K562 (cell line): ENCODE results near the gene TULP4. TPM values are rescaled to one million over a fixed set of nuclear protein-coding genes. Genes with fewer than 3 reads are reported as not detected.

Source experiments
- ATAC-seq: fragments of 200-7000 bp; cut with Tn5 transposase; 3 replicates; pipeline ENCODE4 v1.9.1; 2020; ENCODE audit warnings: moderate library complexity
- BruUV-seq: library from RNA; stranded (reverse); fragments of 400-500 nt; replicated peaks from 2 replicates; lab custom pipeline; 2021; lab: Mats Ljungman, UMichigan
- CTCF ChIA-PET: fragments of 300-600 bp; formaldehyde crosslinking; extraction: SDS; loops from one replicate; lab custom pipeline; 2021; ENCODE audit warnings: low intra/inter-chr PET ratio; lab: Yijun Ruan, JAX
- POLR2A ChIA-PET: fragments of 300-600, 350-650 bp; sonication (Branson Sonifier 250); formaldehyde crosslinking; extraction: SDS; loops from one replicate; lab custom pipeline; 2021; ENCODE audit warnings: antibody characterized with exemption, inconsistent platforms; lab: Yijun Ruan, JAX
- DNase-seq, 4 experiments: peaks; one replicate each; pipeline versions ENCODE4 v3.0.0 to v3.0.0-alpha.2; 2011 to 2018; ENCODE audit warnings: low spot score in 3 of 4, mixed read lengths in 3 of 4; ENCODE audit errors: extremely low read depth in 1 of 4
- FAIRE-seq: peaks from 2 replicates; lab custom pipeline; 2011; peaks lifted over from hg19 to GRCh38; lab: Jason Lieb, UNC
- H2AFZ ChIP-seq: 2 replicates; pipeline ENCODE4 v1.6.0; 2011; ENCODE audit warnings: low read depth, low read length, control low read depth, inconsistent platforms
- H3K27ac ChIP-seq: fragments of 200-600 bp; 3 replicates; pipeline ENCODE4 v1.8.0; 2011; ENCODE audit warnings: low read depth, mild to moderate bottlenecking, control low read depth, inconsistent platforms, low read length, moderate library complexity, mixed read lengths; ENCODE audit errors: extremely low read depth
- H3K27me3 ChIP-seq, 2 experiments: fragments of 300-600 bp in 1 of 2; 2 replicates in 1 of 2; 3 replicates in 1 of 2; pipeline versions ENCODE4 v1.6.0 to v1.8.0; 2011; ENCODE audit warnings: inconsistent platforms in 2 of 2, low read length in 2 of 2, mild to moderate bottlenecking in 1 of 2, mixed read lengths in 1 of 2, moderate library complexity in 1 of 2; ENCODE audit not compliant: control insufficient read depth in 2 of 2, insufficient read depth in 2 of 2
- H3K36me3 ChIP-seq: fragments of 300-600 bp; 3 replicates; pipeline ENCODE4 v1.8.0; 2011; ENCODE audit warnings: mild to moderate bottlenecking, low read length, inconsistent platforms; ENCODE audit not compliant: control insufficient read depth, insufficient read depth
- H3K4me1 ChIP-seq, 2 experiments: fragments of 200-600 bp in 1 of 2; replicated peaks in 1 of 2; 2 replicates in 1 of 2; 3 replicates in 1 of 2; pipeline versions ENCODE4 v1.5.1 to v1.8.0; 2011; ENCODE audit warnings: inconsistent platforms in 2 of 2, low read length in 2 of 2, mild to moderate bottlenecking in 1 of 2, mixed read lengths in 1 of 2, moderate library complexity in 1 of 2; ENCODE audit not compliant: control insufficient read depth in 2 of 2, insufficient read depth in 2 of 2
- H3K4me2 ChIP-seq: 2 replicates; pipeline ENCODE4 v1.6.1; 2011; ENCODE audit warnings: low read length, control low read depth, inconsistent platforms, mixed read lengths; ENCODE audit not compliant: insufficient read depth
- H3K4me3 ChIP-seq: fragments of 200-600 bp; sonication (generic), shearing (Covaris generic); 2 replicates; pipeline ENCODE4 v1.5.1; 2016; ENCODE audit warnings: control low read depth, inconsistent platforms
- H3K79me2 ChIP-seq: fragments of 200-600 bp; 3 replicates; pipeline ENCODE4 v1.8.0; 2011; ENCODE audit warnings: low read length, inconsistent platforms; ENCODE audit not compliant: control insufficient read depth, insufficient read depth
- H3K9ac ChIP-seq, 2 experiments: 2 replicates each; pipeline versions ENCODE4 v1.6.0 to v1.6.1; 2011; ENCODE audit warnings: low read depth in 2 of 2, low read length in 2 of 2, control low read depth in 1 of 2, inconsistent platforms in 1 of 2, mild to moderate bottlenecking in 1 of 2, mixed read lengths in 1 of 2; ENCODE audit not compliant: insufficient read depth in 1 of 2
- H3K9me1 ChIP-seq: one replicate; pipeline ENCODE4 v1.6.0; 2011; ENCODE audit warnings: inconsistent platforms, mild to moderate bottlenecking, low read length, moderate library complexity; ENCODE audit not compliant: control insufficient read depth, insufficient read depth
- H3K9me3 ChIP-seq: replicated peaks from 2 replicates; pipeline ENCODE4 v1.5.1; 2011; ENCODE audit warnings: low read depth, low read length, inconsistent platforms; ENCODE audit not compliant: control insufficient read depth, insufficient read depth
- H4K20me1 ChIP-seq: replicated peaks from 2 replicates; pipeline ENCODE4 v1.6.1; 2011; ENCODE audit warnings: low read length, inconsistent platforms, mixed read lengths; ENCODE audit not compliant: control insufficient read depth, insufficient read depth
- MTA3 ChIP-seq: fragments of 450-650 bp; formaldehyde crosslinking; IDR thresholded peaks from 2 replicates; pipeline ENCODE4 v1.6.1; 2017; ENCODE audit warnings: mild to moderate bottlenecking, borderline replicate concordance
- PPARD ChIP-seq: fragments of 250-450 bp; sonication (Bioruptor Pico); IDR thresholded peaks from 2 replicates; pipeline ENCODE4 v1.8.0; 2022; ENCODE audit warnings: inconsistent platforms, mild to moderate bottlenecking, moderate library complexity
- RBM15 ChIP-seq: fragments of 200-400 bp; formaldehyde crosslinking; IDR thresholded peaks from 2 replicates; pipeline ENCODE4 v1.6.1; 2018; ENCODE audit warnings: mild to moderate bottlenecking, low read length, moderate library complexity; ENCODE audit not compliant: insufficient read depth
- STAG1 ChIP-seq: sonication (generic); formaldehyde crosslinking; IDR thresholded peaks from 2 replicates; pipeline ENCODE4 v1.5.0; 2020; ENCODE audit warnings: missing genetic modification reagents, borderline replicate concordance
- WGBS: fragments of 100-300 bp; shearing (Covaris generic); methylation state at CpG from one replicate; pipeline ENCODE4 v1.1.6; 2016; ENCODE audit warnings: low coverage, mixed read lengths; ENCODE audit not compliant: insufficient coverage; ENCODE audit errors: missing lambda C conversion rate; 5-methylcytosine and 5-hydroxymethylcytosine counted together
- in situ Hi-C: fragments of 300-500 bp; cut with MboI; formaldehyde crosslinking; loops from 4 replicates; pipeline ENCODE4 v1.15.0; 2018; ENCODE audit warnings: inconsistent platforms, mixed read lengths
- intact Hi-C: fragments of 100-400 bp; cut with micrococcal nuclease; formaldehyde crosslinking; loops from 2 replicates; pipeline ENCODE4 v1.14.2; 2022
- polyA plus RNA-seq, 8 experiments: library from polyadenylated mRNA; depleted of rRNA in 4 of 8; stranded (reverse) in 5 of 8; unstranded in 3 of 8; fragments of >200 nt; fragmentation: Nextera tagmentation in 2 of 8; fragmentation: Illumina TruSeq in 1 of 8; extraction: Ambion mirVana in 2 of 8; extraction: Trizol in 1 of 8; gene quantifications; 2 replicates each; pipeline versions ENCODE4 v1.2.1 to v1.2.3, GENCODE V29; 2011 to 2014; ENCODE audit warnings: inconsistent platforms in 1 of 8, missing spikeins in 1 of 8
- total RNA-seq, 7 experiments: library from RNA; depleted of rRNA in 6 of 7; stranded (reverse); fragments of >200 nt in 6 of 7; fragmentation: Illumina TruSeq in 2 of 7; extraction: Trizol in 2 of 7; gene quantifications; 2 replicates each; pipeline versions ENCODE4 v1.2.1 to v1.2.3, GENCODE V29; 2011 to 2021; ENCODE audit warnings: low replicate concordance in 1 of 7
- TF ChIP-seq, protein P1 (sequence below): fragments of 450-650 bp; IDR thresholded peaks from 2 replicates; pipeline ENCODE4 v1.6.1; 2016

Gene TULP4
- total and polyA plus RNA-seq, 9 of the 15 experiments (the other 6 are each of a cell fraction or from before 2014, with no cell fraction given) = 1.2 to 50.4 (median 11.0) TPM

- in situ Hi-C loops (no loop called here), intact Hi-C loops (no loop called here)
- no peaks in the 10 kb centered on the region for H3K79me2 ChIP-seq
- no peaks in the 10 kb centered on the region for H3K27me3 ChIP-seq
- no peak overlapping the region for H3K4me3 ChIP-seq
- ATAC-seq (no peak), FAIRE-seq (no peak), DNase-seq (no peak)
- no TSS peak for BruUV-seq
- H3K9ac ChIP-seq = no peak overlapping the region
- H3K36me3 ChIP-seq = no peaks in the 10 kb centered on the region
- no peaks in the 10 kb centered on the region for H3K4me1 ChIP-seq
- TF ChIP-seq RBM15 (no peak), MTA3 (no peak), PPARD (CRISPR knock-in tag) (no peak), STAG1 (CRISPR knock-in tag) (no peak)
- TF ChIP-seq, protein P1, sequence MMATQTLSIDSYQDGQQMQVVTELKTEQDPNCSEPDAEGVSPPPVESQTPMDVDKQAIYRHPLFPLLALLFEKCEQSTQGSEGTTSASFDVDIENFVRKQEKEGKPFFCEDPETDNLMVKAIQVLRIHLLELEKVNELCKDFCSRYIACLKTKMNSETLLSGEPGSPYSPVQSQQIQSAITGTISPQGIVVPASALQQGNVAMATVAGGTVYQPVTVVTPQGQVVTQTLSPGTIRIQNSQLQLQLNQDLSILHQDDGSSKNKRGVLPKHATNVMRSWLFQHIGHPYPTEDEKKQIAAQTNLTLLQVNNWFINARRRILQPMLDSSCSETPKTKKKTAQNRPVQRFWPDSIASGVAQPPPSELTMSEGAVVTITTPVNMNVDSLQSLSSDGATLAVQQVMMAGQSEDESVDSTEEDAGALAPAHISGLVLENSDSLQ = no peak
- no peaks in the 10 kb centered on the region for H4K20me1 ChIP-seq
- H2AFZ ChIP-seq = no peak overlapping the region
- CTCF ChIA-PET = no interaction called here
- no peak overlapping the region for H3K27ac ChIP-seq
- 80% methylated on average over 7 of the region's 7 CpGs for WGBS
- H3K9me1 ChIP-seq = no peaks in the 10 kb centered on the region
- POLR2A ChIA-PET = interaction anchor here (0.6 kb wide), 1 partner anchor 16 kb away, joined by 3 read pairs; no protein-coding TSS in a partner anchor
- H3K9me3 ChIP-seq = no peaks in the 10 kb centered on the region
- no peak overlapping the region for H3K4me2 ChIP-seq
Observed at GRCh38 chr6:158384671-158385110, 72.4 kb downstream of the TULP4 start.
